Calu3 (cell line): ENCODE measurements around the gene ZNF8. TPM values are rescaled to one million over a fixed set of nuclear protein-coding genes. Genes with fewer than 3 reads are reported as not detected.

ENCODE experiments used
- BruUV-seq: library from RNA; stranded (reverse); fragments of 400-500 nt; replicated peaks from 2 replicates; lab custom pipeline; 2021; lab: Mats Ljungman, UMichigan
- CTCF ChIA-PET: fragments of 300-600 bp; sonication (Branson Sonifier 250); formaldehyde crosslinking; loops from one replicate; lab custom pipeline; 2022; ENCODE audit warnings: antibody characterized with exemption; lab: Charles Lee
- DNase-seq: peaks from one replicate; pipeline ENCODE4 v3.0.0; 2022
- H3K27ac Mint-ChIP-seq: one replicate; pipeline ENCODE4 v1.8.0; 2022; ENCODE audit warnings: mixed read lengths; ENCODE audit not compliant: unreplicated experiment
- H3K27me3 Mint-ChIP-seq: one replicate; pipeline ENCODE4 v1.8.0; 2022; ENCODE audit warnings: mixed read lengths; ENCODE audit not compliant: unreplicated experiment
- H3K36me3 Mint-ChIP-seq: one replicate; pipeline ENCODE4 v1.8.0; 2022; ENCODE audit warnings: mild to moderate bottlenecking, moderate library complexity, mixed read lengths; ENCODE audit not compliant: insufficient read depth, unreplicated experiment
- H3K4me1 Mint-ChIP-seq: one replicate; pipeline ENCODE4 v1.8.0; 2022; ENCODE audit warnings: mild to moderate bottlenecking, low read depth, mixed read lengths; ENCODE audit not compliant: unreplicated experiment
- H3K4me3 Mint-ChIP-seq: one replicate; pipeline ENCODE4 v1.8.0; 2022; ENCODE audit warnings: mild to moderate bottlenecking, low read depth, moderate library complexity, mixed read lengths; ENCODE audit not compliant: unreplicated experiment
- H3K9me3 Mint-ChIP-seq: one replicate; pipeline ENCODE4 v1.8.0; 2022; ENCODE audit warnings: low read depth, mixed read lengths; ENCODE audit not compliant: unreplicated experiment
- intact Hi-C: fragments of 100-400 bp; cut with micrococcal nuclease; formaldehyde crosslinking; loops from one replicate; pipeline ENCODE4 v1.10.0; 2022; ENCODE audit not compliant: unreplicated experiment
- microRNA-seq: library from miRNA; unstranded; fragments of <30 nt; microRNA quantifications from one replicate; pipeline ENCODE4 v1.2.0, GENCODE V29; 2022
- total RNA-seq: library from RNA; stranded (reverse); gene quantifications from 2 replicates; pipeline ENCODE4 v1.2.3, GENCODE V29; 2022
- TF ChIP-seq, protein P1 (sequence below): fragments of 200-600 bp; IDR thresholded peaks from one replicate; pipeline ENCODE4 v1.8.0; 2022; ENCODE audit warnings: antibody characterized with exemption; ENCODE audit not compliant: unreplicated experiment

The ZNF8 gene
- total RNA-seq, 1 experiment from 2014 or later, result 12.1 TPM

DNA sequence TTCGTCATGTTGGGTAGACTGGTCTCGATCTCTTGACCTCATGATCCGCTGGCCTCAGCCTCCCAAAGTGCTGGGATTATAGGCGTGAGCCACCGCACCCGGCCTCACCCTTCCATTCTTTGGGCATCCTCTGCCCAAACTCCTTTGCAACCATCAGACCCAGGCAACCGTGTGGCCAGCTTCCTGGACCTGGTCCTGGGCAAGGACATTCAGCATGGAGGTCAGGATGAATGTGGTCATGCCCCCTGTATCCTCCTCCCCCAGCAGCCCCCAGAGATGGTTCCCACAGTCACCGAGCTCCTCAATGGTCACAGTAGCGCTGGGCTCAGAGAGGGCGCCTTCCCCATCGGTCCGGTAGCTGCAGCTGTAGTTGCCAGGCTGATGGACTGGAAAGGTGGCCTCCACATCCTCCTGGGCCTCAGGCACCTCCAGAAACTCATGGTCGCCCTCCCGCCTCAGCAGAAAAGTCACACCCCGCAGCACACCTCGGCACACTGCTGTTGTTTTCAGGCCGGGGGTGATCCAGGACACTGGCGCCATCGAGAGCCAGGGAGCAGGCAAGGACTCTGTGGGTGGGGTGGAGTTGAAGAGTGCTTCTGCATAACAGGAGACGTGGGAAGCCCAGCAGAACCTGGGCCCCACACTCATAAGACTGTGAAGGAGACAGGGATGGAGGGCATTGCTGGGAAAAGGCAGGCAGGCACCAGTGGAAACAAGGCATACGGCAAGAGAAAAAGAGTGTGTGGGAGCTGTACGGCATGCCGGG, 73.4 kb downstream of the ZNF8 start:
- intact Hi-C loops, result no loop called here
- no TSS peak for BruUV-seq
- TF ChIP-seq, protein P1, sequence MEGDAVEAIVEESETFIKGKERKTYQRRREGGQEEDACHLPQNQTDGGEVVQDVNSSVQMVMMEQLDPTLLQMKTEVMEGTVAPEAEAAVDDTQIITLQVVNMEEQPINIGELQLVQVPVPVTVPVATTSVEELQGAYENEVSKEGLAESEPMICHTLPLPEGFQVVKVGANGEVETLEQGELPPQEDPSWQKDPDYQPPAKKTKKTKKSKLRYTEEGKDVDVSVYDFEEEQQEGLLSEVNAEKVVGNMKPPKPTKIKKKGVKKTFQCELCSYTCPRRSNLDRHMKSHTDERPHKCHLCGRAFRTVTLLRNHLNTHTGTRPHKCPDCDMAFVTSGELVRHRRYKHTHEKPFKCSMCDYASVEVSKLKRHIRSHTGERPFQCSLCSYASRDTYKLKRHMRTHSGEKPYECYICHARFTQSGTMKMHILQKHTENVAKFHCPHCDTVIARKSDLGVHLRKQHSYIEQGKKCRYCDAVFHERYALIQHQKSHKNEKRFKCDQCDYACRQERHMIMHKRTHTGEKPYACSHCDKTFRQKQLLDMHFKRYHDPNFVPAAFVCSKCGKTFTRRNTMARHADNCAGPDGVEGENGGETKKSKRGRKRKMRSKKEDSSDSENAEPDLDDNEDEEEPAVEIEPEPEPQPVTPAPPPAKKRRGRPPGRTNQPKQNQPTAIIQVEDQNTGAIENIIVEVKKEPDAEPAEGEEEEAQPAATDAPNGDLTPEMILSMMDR, result no peak
- Mint-ChIP-seq H3K4me1 (peaks cover 10% of the 10 kb centered on the region), H3K4me3 (no peak overlapping the region), H3K27ac (no peak overlapping the region), H3K36me3 (no peaks in the 10 kb centered on the region), H3K27me3 (peaks cover 59% of the 10 kb centered on the region), H3K9me3 (no peaks in the 10 kb centered on the region)
- CTCF ChIA-PET, result no interaction called here
- DNase-seq, result no peak

Small RNA genes lying within 50 kb of the gene (microRNA-seq; reads per million reads assigned to microRNA genes)
- not detected for gene MIR6806

Other genes starting within 250 kb of the ZNF8 start
- not detected in 2 replicates for gene ZSCAN1, start 244.9 kb upstream of the ZNF8 start, total RNA-seq
- not detected in 2 replicates for gene ZNF135, start 219.7 kb upstream of the ZNF8 start, total RNA-seq
- 45.3 and 45.8 TPM in 2 replicates for gene ZSCAN18, start 180.7 kb upstream of the ZNF8 start, total RNA-seq
- gene ZNF329, start 128.2 kb upstream of the ZNF8 start, total RNA-seq, result 9.5 and 11.2 TPM in 2 replicates
- gene ZNF274, start 95.9 kb upstream of the ZNF8 start, total RNA-seq, result 43.2 and 44.6 TPM in 2 replicates
- 65.3 and 68.5 TPM in 2 replicates for gene ZNF544, start 50.0 kb upstream of the ZNF8 start, total RNA-seq
- 68.4 and 70.8 TPM in 2 replicates for gene ERVK3-1, start 26.4 kb downstream of the ZNF8 start, total RNA-seq
- gene ZSCAN22, start 48.0 kb downstream of the ZNF8 start, total RNA-seq, result 4.6 TPM in 2 replicates
- gene A1BG, start 74.5 kb downstream of the ZNF8 start, total RNA-seq, result not detected in 2 replicates
- 2.4 and 3.1 TPM in 2 replicates for gene ZNF497, start 83.8 kb downstream of the ZNF8 start, total RNA-seq
- 0.47 and 0.81 TPM in 2 replicates for gene ZNF837, start 102.1 kb downstream of the ZNF8 start, total RNA-seq
- gene RPS5, start 108.3 kb downstream of the ZNF8 start, total RNA-seq, result 971 and 1,079 TPM in 2 replicates
- gene RNF225, start 116.7 kb downstream of the ZNF8 start, total RNA-seq, result 0.51 and 0.61 TPM in 2 replicates
- gene ZNF584, start 129.7 kb downstream of the ZNF8 start, total RNA-seq, result 21.8 and 23.4 TPM in 2 replicates
- not detected in 2 replicates for gene ZNF132, start 161.2 kb downstream of the ZNF8 start, total RNA-seq
- 12.0 and 13.7 TPM in 2 replicates for gene ZNF324B, start 172.7 kb downstream of the ZNF8 start, total RNA-seq
- gene ZNF324, start 188.1 kb downstream of the ZNF8 start, total RNA-seq, result 16.9 and 18.2 TPM in 2 replicates
- 12.7 and 13.9 TPM in 2 replicates for gene ZNF446, start 197.4 kb downstream of the ZNF8 start, total RNA-seq
- 3.7 and 5.8 TPM in 2 replicates for gene SLC27A5, start 233.0 kb downstream of the ZNF8 start, total RNA-seq
- gene ZBTB45, start 240.9 kb downstream of the ZNF8 start, total RNA-seq, result 17.7 and 19.6 TPM in 2 replicates